Measurements from ENCODE around the gene HORMAD2.

HORMAD2 gene

GRCh38 chr22:30040499-30041260, 39.6 kb upstream of the HORMAD2 start:
- peak; percentile 17 for DNase-seq (ENCODE audit: low read depth)
- no peak overlapping the region for H3K4me3 ChIP-seq (ENCODE audit: low read length)
- no peak for TF ChIP-seq CTCF (conservative IDR thresholded peaks at IDR 0.05; ENCODE audit: low read length)

GRCh38 chr22:30041475-30041874, 38.8 kb upstream of the HORMAD2 start:
- DNase-seq (ENCODE audit: low read depth), result no peak
- TF ChIP-seq CTCF (conservative IDR thresholded peaks at IDR 0.05; ENCODE audit: low read length), result no peak
- H3K4me3 ChIP-seq (ENCODE audit: low read length), result no peak overlapping the region

- H3K4me3 ChIP-seq (ENCODE audit: low read length), result no peak overlapping the region
- DNase-seq (ENCODE audit: low read depth), result no peak
- TF ChIP-seq CTCF (conservative IDR thresholded peaks at IDR 0.05; ENCODE audit: low read length), result no peak
These were observed 38.4 kb upstream of the HORMAD2 start for GRCh38 chr22:30041881-30042280.

- TF ChIP-seq CTCF (conservative IDR thresholded peaks at IDR 0.05; ENCODE audit: low read length), result no peak
- H3K4me3 ChIP-seq (ENCODE audit: low read length), result no peak overlapping the region
- DNase-seq (ENCODE audit: low read depth), result no peak
These were observed 37.1 kb upstream of the HORMAD2 start for GRCh38 chr22:30043161-30043560.

GRCh38 chr22:30044369-30044768, 35.9 kb upstream of the HORMAD2 start:
- peak; percentile 83 for DNase-seq (ENCODE audit: low read depth)
- TF ChIP-seq CTCF (conservative IDR thresholded peaks at IDR 0.05; ENCODE audit: low read length), result no peak

GRCh38 chr22:30044881-30045493, 35.3 kb upstream of the HORMAD2 start:
- DNase-seq (ENCODE audit: low read depth), result no peak
- no peak overlapping the region for H3K4me3 ChIP-seq (ENCODE audit: low read length)
- TF ChIP-seq CTCF (conservative IDR thresholded peaks at IDR 0.05; ENCODE audit: low read length), result no peak

More at GRCh38 chr22:30044369-30044768, 35.9 kb upstream of the HORMAD2 start:
- no peak overlapping the region for H3K4me3 ChIP-seq (ENCODE audit: low read length)

GRCh38 chr22:30045494-30045887, 34.8 kb upstream of the HORMAD2 start:
- no peak for TF ChIP-seq CTCF (conservative IDR thresholded peaks at IDR 0.05; ENCODE audit: low read length)
- H3K4me3 ChIP-seq (ENCODE audit: low read length), result no peak overlapping the region
- no peak for DNase-seq (ENCODE audit: low read depth)
